K562 (cell line): ENCODE results near the gene LRRC39. TPM values are rescaled to one million over a fixed set of nuclear protein-coding genes. Genes with fewer than 3 reads are reported as not detected.
A peak's percentile ranks its signal among the peaks of the same experiment; 100 is the strongest.

Experiments used
- ATAC-seq: fragments of 200-7000 bp; cut with Tn5 transposase; 3 replicates; pipeline ENCODE4 v1.9.1; 2020; ENCODE audit warnings: moderate library complexity
- BruUV-seq: library from RNA; stranded (reverse); fragments of 400-500 nt; replicated peaks from 2 replicates; lab custom pipeline; 2021; lab: Mats Ljungman, UMichigan
- CTCF ChIA-PET: fragments of 300-600 bp; formaldehyde crosslinking; extraction: SDS; loops from one replicate; lab custom pipeline; 2021; ENCODE audit warnings: low intra/inter-chr PET ratio; lab: Yijun Ruan, JAX
- POLR2A ChIA-PET: fragments of 300-600, 350-650 bp; sonication (Branson Sonifier 250); formaldehyde crosslinking; extraction: SDS; loops from one replicate; lab custom pipeline; 2021; ENCODE audit warnings: antibody characterized with exemption, inconsistent platforms; lab: Yijun Ruan, JAX
- DNase-seq, 4 experiments: peaks; one replicate each; pipeline versions ENCODE4 v3.0.0 to v3.0.0-alpha.2; 2011 to 2018; ENCODE audit warnings: low spot score in 3 of 4, mixed read lengths in 3 of 4; ENCODE audit errors: extremely low read depth in 1 of 4
- FAIRE-seq: peaks from 2 replicates; lab custom pipeline; 2011; peaks lifted over from hg19 to GRCh38; lab: Jason Lieb, UNC
- H2AFZ ChIP-seq: 2 replicates; pipeline ENCODE4 v1.6.0; 2011; ENCODE audit warnings: low read depth, low read length, control low read depth, inconsistent platforms
- H3K27ac ChIP-seq: fragments of 200-600 bp; 3 replicates; pipeline ENCODE4 v1.8.0; 2011; ENCODE audit warnings: low read depth, mild to moderate bottlenecking, control low read depth, inconsistent platforms, low read length, moderate library complexity, mixed read lengths; ENCODE audit errors: extremely low read depth
- H3K27me3 ChIP-seq, 2 experiments: fragments of 300-600 bp in 1 of 2; 2 replicates in 1 of 2; 3 replicates in 1 of 2; pipeline versions ENCODE4 v1.6.0 to v1.8.0; 2011; ENCODE audit warnings: inconsistent platforms in 2 of 2, low read length in 2 of 2, mild to moderate bottlenecking in 1 of 2, mixed read lengths in 1 of 2, moderate library complexity in 1 of 2; ENCODE audit not compliant: control insufficient read depth in 2 of 2, insufficient read depth in 2 of 2
- H3K36me3 ChIP-seq: fragments of 300-600 bp; 3 replicates; pipeline ENCODE4 v1.8.0; 2011; ENCODE audit warnings: mild to moderate bottlenecking, low read length, inconsistent platforms; ENCODE audit not compliant: control insufficient read depth, insufficient read depth
- H3K4me1 ChIP-seq, 2 experiments: fragments of 200-600 bp in 1 of 2; replicated peaks in 1 of 2; 2 replicates in 1 of 2; 3 replicates in 1 of 2; pipeline versions ENCODE4 v1.5.1 to v1.8.0; 2011; ENCODE audit warnings: inconsistent platforms in 2 of 2, low read length in 2 of 2, mild to moderate bottlenecking in 1 of 2, mixed read lengths in 1 of 2, moderate library complexity in 1 of 2; ENCODE audit not compliant: control insufficient read depth in 2 of 2, insufficient read depth in 2 of 2
- H3K4me2 ChIP-seq: 2 replicates; pipeline ENCODE4 v1.6.1; 2011; ENCODE audit warnings: low read length, control low read depth, inconsistent platforms, mixed read lengths; ENCODE audit not compliant: insufficient read depth
- H3K4me3 ChIP-seq: fragments of 200-600 bp; sonication (generic), shearing (Covaris generic); 2 replicates; pipeline ENCODE4 v1.5.1; 2016; ENCODE audit warnings: control low read depth, inconsistent platforms
- H3K79me2 ChIP-seq: fragments of 200-600 bp; 3 replicates; pipeline ENCODE4 v1.8.0; 2011; ENCODE audit warnings: low read length, inconsistent platforms; ENCODE audit not compliant: control insufficient read depth, insufficient read depth
- H3K9ac ChIP-seq, 2 experiments: 2 replicates each; pipeline versions ENCODE4 v1.6.0 to v1.6.1; 2011; ENCODE audit warnings: low read depth in 2 of 2, low read length in 2 of 2, control low read depth in 1 of 2, inconsistent platforms in 1 of 2, mild to moderate bottlenecking in 1 of 2, mixed read lengths in 1 of 2; ENCODE audit not compliant: insufficient read depth in 1 of 2
- H3K9me1 ChIP-seq: one replicate; pipeline ENCODE4 v1.6.0; 2011; ENCODE audit warnings: inconsistent platforms, mild to moderate bottlenecking, low read length, moderate library complexity; ENCODE audit not compliant: control insufficient read depth, insufficient read depth
- H3K9me3 ChIP-seq: replicated peaks from 2 replicates; pipeline ENCODE4 v1.5.1; 2011; ENCODE audit warnings: low read depth, low read length, inconsistent platforms; ENCODE audit not compliant: control insufficient read depth, insufficient read depth
- H4K20me1 ChIP-seq: replicated peaks from 2 replicates; pipeline ENCODE4 v1.6.1; 2011; ENCODE audit warnings: low read length, inconsistent platforms, mixed read lengths; ENCODE audit not compliant: control insufficient read depth, insufficient read depth
- C11orf30 ChIP-seq: fragments of 450-650 bp; IDR thresholded peaks from 2 replicates; pipeline ENCODE4 v1.6.1; 2016; ENCODE audit warnings: low read depth, mild to moderate bottlenecking
- ESRRA ChIP-seq: fragments of 450-650 bp; IDR thresholded peaks from 2 replicates; pipeline ENCODE4 v1.6.1; 2014; ENCODE audit warnings: low read depth, mild to moderate bottlenecking, moderate library complexity, borderline replicate concordance
- NFRKB ChIP-seq: fragments of 450-650 bp; IDR thresholded peaks from 2 replicates; pipeline ENCODE4 v1.6.1; 2016; ENCODE audit warnings: low read depth
- RBM25 ChIP-seq: fragments of 200-400 bp; formaldehyde crosslinking; IDR thresholded peaks from 2 replicates; pipeline ENCODE4 v1.6.1; 2018; ENCODE audit warnings: low read length, low read depth, moderate library complexity; ENCODE audit not compliant: severe bottlenecking
- ZNF121 ChIP-seq: sonication (generic); formaldehyde crosslinking; conservative IDR thresholded peaks from 2 replicates; pipeline ENCODE4 v1.8.0; 2022; ENCODE audit warnings: missing genetic modification reagents
- ZNF316 ChIP-seq: fragments of 450-650 bp; IDR thresholded peaks from 2 replicates; pipeline ENCODE4 v1.6.1; 2016
- WGBS: fragments of 100-300 bp; shearing (Covaris generic); methylation state at CpG from one replicate; pipeline ENCODE4 v1.1.6; 2016; ENCODE audit warnings: low coverage, mixed read lengths; ENCODE audit not compliant: insufficient coverage; ENCODE audit errors: missing lambda C conversion rate; 5-methylcytosine and 5-hydroxymethylcytosine counted together
- in situ Hi-C: fragments of 300-500 bp; cut with MboI; formaldehyde crosslinking; loops from 4 replicates; pipeline ENCODE4 v1.15.0; 2018; ENCODE audit warnings: inconsistent platforms, mixed read lengths
- intact Hi-C: fragments of 100-400 bp; cut with micrococcal nuclease; formaldehyde crosslinking; loops from 2 replicates; pipeline ENCODE4 v1.14.2; 2022
- polyA plus RNA-seq, 8 experiments: library from polyadenylated mRNA; depleted of rRNA in 4 of 8; stranded (reverse) in 5 of 8; unstranded in 3 of 8; fragments of >200 nt; fragmentation: Nextera tagmentation in 2 of 8; fragmentation: Illumina TruSeq in 1 of 8; extraction: Ambion mirVana in 2 of 8; extraction: Trizol in 1 of 8; gene quantifications; 2 replicates each; pipeline versions ENCODE4 v1.2.1 to v1.2.3, GENCODE V29; 2011 to 2014; ENCODE audit warnings: inconsistent platforms in 1 of 8, missing spikeins in 1 of 8
- total RNA-seq, 7 experiments: library from RNA; depleted of rRNA in 6 of 7; stranded (reverse); fragments of >200 nt in 6 of 7; fragmentation: Illumina TruSeq in 2 of 7; extraction: Trizol in 2 of 7; gene quantifications; 2 replicates each; pipeline versions ENCODE4 v1.2.1 to v1.2.3, GENCODE V29; 2011 to 2021; ENCODE audit warnings: low replicate concordance in 1 of 7
- TF ChIP-seq, protein P1 (sequence below): sonication (generic); formaldehyde crosslinking; IDR thresholded peaks from 2 replicates; pipeline ENCODE4 v1.8.0; 2023; ENCODE audit warnings: mild to moderate bottlenecking, missing genetic modification reagents

The LRRC39 gene
- total and polyA plus RNA-seq, 9 of the 15 experiments (the other 6 are each of a cell fraction or from before 2014, with no cell fraction given), result 1.00 to 3.1 (median 1.3) TPM

DNA sequence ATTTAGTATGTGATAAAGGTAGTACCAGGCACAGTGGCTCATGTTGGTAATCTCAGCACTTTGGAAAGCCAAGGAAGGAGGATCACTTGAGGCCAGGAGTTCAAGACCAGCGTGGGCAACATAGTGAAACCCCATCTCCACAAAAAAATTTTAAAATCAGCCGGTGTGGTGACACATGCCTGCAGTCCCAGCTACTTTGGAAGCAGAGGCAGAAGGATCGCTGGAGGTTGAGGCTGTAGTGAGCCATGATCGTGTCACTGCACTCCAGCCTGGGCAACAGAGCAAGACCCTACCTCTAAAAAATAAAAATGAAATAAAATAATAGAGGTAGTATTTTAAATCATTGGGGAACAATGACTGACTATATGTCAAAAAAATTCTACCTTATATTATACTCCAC, 62.5 kb downstream of the LRRC39 start:
- H3K4me3 ChIP-seq, result no peak overlapping the region
- no peak overlapping the region for H3K27ac ChIP-seq
- no peaks in the 10 kb centered on the region for H3K9me1 ChIP-seq
- no peaks in the 10 kb centered on the region for H3K27me3 ChIP-seq
- H3K9me3 ChIP-seq, result no peaks in the 10 kb centered on the region
- H3K36me3 ChIP-seq, result peaks cover 66% of the 10 kb centered on the region
- POLR2A ChIA-PET, result no interaction called here
- H4K20me1 ChIP-seq, result no peaks in the 10 kb centered on the region
- no peaks in the 10 kb centered on the region for H3K4me1 ChIP-seq
- H3K4me2 ChIP-seq, result no peak overlapping the region
- DNase-seq (no peak), ATAC-seq (no peak), FAIRE-seq (no peak)
- H3K79me2 ChIP-seq, result no peaks in the 10 kb centered on the region
- intact Hi-C loops (no loop called here), in situ Hi-C loops (no loop called here)
- H3K9ac ChIP-seq, result no peak overlapping the region
- CTCF ChIA-PET, result no interaction called here
- no TSS peak for BruUV-seq
- TF ChIP-seq ZNF121 (CRISPR knock-in tag) (peak; percentile 73), RBM25 (peak; percentile 41), NFRKB (no peak)
- WGBS, result 85% methylated on average over 4 of the region's 4 CpGs
- H2AFZ ChIP-seq, result no peak overlapping the region

DNA sequence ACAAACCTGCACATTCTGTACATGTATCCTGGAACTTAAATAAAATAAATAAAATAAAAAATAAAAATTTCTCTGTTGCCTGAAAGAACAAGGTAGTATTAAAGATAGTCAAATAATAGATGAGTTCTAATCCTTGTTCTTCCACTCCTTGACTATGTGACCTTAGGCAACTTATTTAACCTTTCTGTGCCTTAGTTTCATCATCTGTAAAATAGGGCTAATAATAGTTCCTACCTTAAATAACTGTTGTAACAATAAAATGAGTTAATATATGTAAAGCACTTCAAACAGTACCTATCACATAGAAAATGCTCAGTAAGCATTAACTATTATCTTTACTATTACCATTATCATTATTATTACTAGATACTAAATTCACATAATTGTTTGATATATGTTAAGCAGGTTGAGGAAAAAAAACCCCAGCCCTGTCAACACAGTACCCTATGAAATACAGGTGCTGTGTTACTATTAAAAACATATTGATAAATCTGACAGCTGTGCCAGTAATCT, 68.4 kb downstream of the LRRC39 start:
- Histone ChIP-seq H3K9me1 (no peaks in the 10 kb centered on the region), H3K9ac (no peak overlapping the region), H3K36me3 (peaks cover 64% of the 10 kb centered on the region), H4K20me1 (no peaks in the 10 kb centered on the region), H3K4me2 (no peak overlapping the region), H3K4me3 (no peak overlapping the region), H2AFZ (no peak overlapping the region), H3K4me1 (no peaks in the 10 kb centered on the region), H3K27ac (no peak overlapping the region), H3K27me3 (no peaks in the 10 kb centered on the region), H3K79me2 (no peaks in the 10 kb centered on the region), H3K9me3 (no peaks in the 10 kb centered on the region)
- ATAC-seq (no peak), DNase-seq (no peak), FAIRE-seq (no peak)
- TF ChIP-seq ZNF316 (peak; percentile 84), C11orf30 (peak; percentile 64), ESRRA (peak; percentile 67; the same call in 1 of the 2 replicates), RBM25 (peak; percentile 56)
- TF ChIP-seq, protein P1, sequence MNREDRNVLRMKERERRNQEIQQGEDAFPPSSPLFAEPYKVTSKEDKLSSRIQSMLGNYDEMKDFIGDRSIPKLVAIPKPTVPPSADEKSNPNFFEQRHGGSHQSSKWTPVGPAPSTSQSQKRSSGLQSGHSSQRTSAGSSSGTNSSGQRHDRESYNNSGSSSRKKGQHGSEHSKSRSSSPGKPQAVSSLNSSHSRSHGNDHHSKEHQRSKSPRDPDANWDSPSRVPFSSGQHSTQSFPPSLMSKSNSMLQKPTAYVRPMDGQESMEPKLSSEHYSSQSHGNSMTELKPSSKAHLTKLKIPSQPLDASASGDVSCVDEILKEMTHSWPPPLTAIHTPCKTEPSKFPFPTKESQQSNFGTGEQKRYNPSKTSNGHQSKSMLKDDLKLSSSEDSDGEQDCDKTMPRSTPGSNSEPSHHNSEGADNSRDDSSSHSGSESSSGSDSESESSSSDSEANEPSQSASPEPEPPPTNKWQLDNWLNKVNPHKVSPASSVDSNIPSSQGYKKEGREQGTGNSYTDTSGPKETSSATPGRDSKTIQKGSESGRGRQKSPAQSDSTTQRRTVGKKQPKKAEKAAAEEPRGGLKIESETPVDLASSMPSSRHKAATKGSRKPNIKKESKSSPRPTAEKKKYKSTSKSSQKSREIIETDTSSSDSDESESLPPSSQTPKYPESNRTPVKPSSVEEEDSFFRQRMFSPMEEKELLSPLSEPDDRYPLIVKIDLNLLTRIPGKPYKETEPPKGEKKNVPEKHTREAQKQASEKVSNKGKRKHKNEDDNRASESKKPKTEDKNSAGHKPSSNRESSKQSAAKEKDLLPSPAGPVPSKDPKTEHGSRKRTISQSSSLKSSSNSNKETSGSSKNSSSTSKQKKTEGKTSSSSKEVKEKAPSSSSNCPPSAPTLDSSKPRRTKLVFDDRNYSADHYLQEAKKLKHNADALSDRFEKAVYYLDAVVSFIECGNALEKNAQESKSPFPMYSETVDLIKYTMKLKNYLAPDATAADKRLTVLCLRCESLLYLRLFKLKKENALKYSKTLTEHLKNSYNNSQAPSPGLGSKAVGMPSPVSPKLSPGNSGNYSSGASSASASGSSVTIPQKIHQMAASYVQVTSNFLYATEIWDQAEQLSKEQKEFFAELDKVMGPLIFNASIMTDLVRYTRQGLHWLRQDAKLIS (CRISPR knock-in tag), result no peak
- ChIA-PET POLR2A (no interaction called here), CTCF (no interaction called here)
- intact Hi-C loops, result no loop called here
- in situ Hi-C loops, result no loop called here
- no TSS peak for BruUV-seq
